ENCODE results near the gene BEST2.

BEST2 gene

GRCh38 chr19:12727745-12728433 lies 23.7 kb upstream of the BEST2 start:
- H3K9me3 ChIP-seq (ENCODE audit: control insufficient read depth, low read length), result no peaks in the 10 kb centered on the region
- H3K27ac ChIP-seq (ENCODE audit: insufficient read depth, low read depth, low read length, poor library complexity, severe bottlenecking), result no peak overlapping the region
- no peaks in the 10 kb centered on the region for H3K27me3 ChIP-seq (ENCODE audit: control insufficient read depth, insufficient read depth, low read length, poor library complexity, severe bottlenecking)
- 92 to 95% methylated on average over 9 of the region's 9 CpGs for WGBS, 2 experiments
- peaks cover 17% of the 10 kb centered on the region for H3K36me3 ChIP-seq (ENCODE audit: control insufficient read depth, insufficient read depth, low read length)
- H3K4me3 ChIP-seq (ENCODE audit: insufficient read depth, low read depth, low read length), result no peak overlapping the region
- peaks cover 2% of the 10 kb centered on the region for H3K4me1 ChIP-seq (ENCODE audit: control insufficient read depth, insufficient read depth, low read length)

DNA sequence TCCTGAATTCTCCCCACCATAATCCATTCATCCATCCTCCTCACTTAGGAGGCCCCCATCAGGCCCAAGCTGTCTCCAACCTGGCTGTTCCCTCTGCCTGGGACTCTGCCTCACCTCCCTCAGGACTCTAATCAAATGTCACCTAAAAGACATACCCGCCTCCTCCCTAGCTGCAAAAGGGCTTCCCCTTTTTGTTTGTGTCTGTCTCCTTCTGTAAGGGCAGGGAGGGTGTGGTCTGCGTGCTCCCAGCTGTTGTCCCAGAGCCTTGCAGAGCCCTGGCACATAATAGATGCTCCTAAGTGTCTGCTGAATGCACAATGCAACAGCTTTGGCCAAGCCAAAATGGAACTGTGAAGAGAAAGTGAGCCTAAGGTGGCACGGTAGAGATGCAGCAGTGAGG lies 21.5 kb upstream of the BEST2 start:
- Histone ChIP-seq H3K36me3 (ENCODE audit: control insufficient read depth, insufficient read depth, low read length) (peaks cover 17% of the 10 kb centered on the region), H3K27me3 (ENCODE audit: control insufficient read depth, insufficient read depth, low read length, poor library complexity, severe bottlenecking) (no peaks in the 10 kb centered on the region)
- WGBS, 2 experiments, result 94 to 96% methylated on average over 3 of the region's 3 CpGs

GRCh38 chr19:12731337-12731736 lies 20.3 kb upstream of the BEST2 start:
- WGBS, 2 experiments, result 96% methylated on average over 24 of the region's 24 CpGs
- Histone ChIP-seq H3K27me3 (ENCODE audit: control insufficient read depth, insufficient read depth, low read length, poor library complexity, severe bottlenecking) (no peaks in the 10 kb centered on the region), H3K4me3 (ENCODE audit: insufficient read depth, low read depth, low read length) (no peak overlapping the region), H3K36me3 (ENCODE audit: control insufficient read depth, insufficient read depth, low read length) (peaks cover 17% of the 10 kb centered on the region), H3K9me3 (ENCODE audit: control insufficient read depth, low read length) (no peaks in the 10 kb centered on the region), H3K4me1 (ENCODE audit: control insufficient read depth, insufficient read depth, low read length) (peaks cover 7% of the 10 kb centered on the region), H3K27ac (ENCODE audit: insufficient read depth, low read depth, low read length, poor library complexity, severe bottlenecking) (no peak overlapping the region)

More for the DNA sequence above, 21.5 kb upstream of the BEST2 start:
- H3K4me3 ChIP-seq (ENCODE audit: insufficient read depth, low read depth, low read length), result no peak overlapping the region
- H3K4me1 ChIP-seq (ENCODE audit: control insufficient read depth, insufficient read depth, low read length), result peaks cover 7% of the 10 kb centered on the region
- H3K9me3 ChIP-seq (ENCODE audit: control insufficient read depth, low read length), result no peaks in the 10 kb centered on the region
- H3K27ac ChIP-seq (ENCODE audit: insufficient read depth, low read depth, low read length, poor library complexity, severe bottlenecking), result no peak overlapping the region

DNA sequence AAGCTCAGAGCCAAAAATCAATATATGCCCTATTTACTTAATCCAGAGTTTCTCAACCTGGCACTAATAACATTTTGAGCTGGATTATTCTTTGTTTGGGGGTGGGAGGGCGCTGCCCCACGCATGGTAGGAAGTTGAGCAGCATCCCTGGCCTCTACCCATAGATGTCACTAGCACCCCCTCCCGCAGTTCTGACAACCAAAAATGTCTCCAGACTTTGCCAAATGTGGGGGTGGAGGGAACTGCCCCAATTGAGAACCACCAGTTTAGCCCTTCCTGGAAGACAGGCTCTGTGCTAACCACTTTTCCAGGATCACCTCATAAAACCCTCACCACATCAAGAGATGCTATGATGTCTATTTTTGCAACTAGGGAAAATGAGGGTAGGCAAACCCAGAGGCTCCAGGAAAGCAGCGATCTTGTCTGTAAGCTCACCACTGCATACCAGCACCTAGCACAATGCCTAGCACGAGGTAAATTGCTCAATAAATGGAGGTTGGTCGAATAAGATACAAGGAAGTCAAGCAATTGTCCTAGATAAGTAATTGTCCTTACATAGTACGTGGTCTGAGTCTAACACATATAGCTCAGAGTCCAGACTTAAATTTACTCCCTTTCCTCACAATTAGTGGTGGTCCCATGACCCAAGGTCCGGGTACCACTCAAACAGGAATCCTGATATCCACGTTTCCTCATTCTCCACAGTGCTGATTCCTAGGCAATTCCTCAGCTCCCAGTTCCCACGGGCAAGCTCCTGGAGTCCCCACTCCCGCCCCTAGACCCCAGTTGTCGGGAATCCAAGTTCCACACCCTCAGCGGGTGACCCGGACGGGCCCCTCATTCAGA lies 18.0 kb upstream of the BEST2 start:
- 1 to 3% methylated on average over 15 of the region's 15 CpGs for WGBS, 2 experiments
- Histone ChIP-seq H3K27ac (ENCODE audit: insufficient read depth, low read depth, low read length, poor library complexity, severe bottlenecking) (peak overlapping the region; percentile 65), H3K9me3 (ENCODE audit: control insufficient read depth, low read length) (no peaks in the 10 kb centered on the region), H3K27me3 (ENCODE audit: control insufficient read depth, insufficient read depth, low read length, poor library complexity, severe bottlenecking) (no peaks in the 10 kb centered on the region), H3K4me3 (ENCODE audit: insufficient read depth, low read depth, low read length) (peak overlapping the region; percentile 92), H3K36me3 (ENCODE audit: control insufficient read depth, insufficient read depth, low read length) (peaks cover 17% of the 10 kb centered on the region), H3K4me1 (ENCODE audit: control insufficient read depth, insufficient read depth, low read length) (peaks cover 7% of the 10 kb centered on the region)

GRCh38 chr19:12736995-12737834 lies 14.4 kb upstream of the BEST2 start, which contains the start of gene GET3:
TSS of gene GET3 (plus strand) at chr19:12737497. CDS start at chr19:12737506, 9 bp downstream.
- Histone ChIP-seq H3K36me3 (ENCODE audit: control insufficient read depth, insufficient read depth, low read length) (peaks cover 7% of the 10 kb centered on the region), H3K4me3 (ENCODE audit: insufficient read depth, low read depth, low read length) (peak within 1 kb of the TSS; percentile 90), H3K4me1 (ENCODE audit: control insufficient read depth, insufficient read depth, low read length) (peaks cover 7% of the 10 kb centered on the region), H3K9me3 (ENCODE audit: control insufficient read depth, low read length) (no peaks in the 10 kb centered on the region), H3K27me3 (ENCODE audit: control insufficient read depth, insufficient read depth, low read length, poor library complexity, severe bottlenecking) (no peaks in the 10 kb centered on the region), H3K27ac (ENCODE audit: insufficient read depth, low read depth, low read length, poor library complexity, severe bottlenecking) (peak within 1 kb of the TSS; percentile 98)
- 0 to 1% methylated on average over 29 of the region's 29 CpGs for WGBS, 2 experiments

DNA sequence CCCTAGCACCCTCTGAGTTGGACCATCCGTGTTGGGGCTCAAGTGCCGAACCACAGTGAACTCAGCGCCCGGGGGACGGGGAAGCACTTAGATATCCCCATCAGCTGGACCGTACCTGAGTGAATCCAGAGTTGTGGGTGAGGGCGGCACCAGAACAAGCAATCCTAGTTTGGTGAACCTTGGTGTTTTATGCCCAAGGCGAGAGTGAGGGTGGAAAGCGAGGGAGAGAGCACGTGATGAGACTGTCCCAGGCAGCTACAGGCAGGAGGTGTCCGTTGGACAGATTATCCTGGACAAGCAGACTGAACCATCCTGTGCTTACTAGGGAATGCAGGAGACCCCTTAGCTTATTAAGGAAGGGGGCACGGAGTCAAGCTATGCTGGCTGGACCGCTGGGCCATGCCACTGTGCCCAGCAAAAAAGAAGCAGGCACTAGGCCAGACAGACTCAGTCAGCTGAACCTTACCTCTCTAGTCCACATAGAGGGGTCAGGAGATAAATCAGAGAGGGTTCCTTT lies 13.7 kb upstream of the BEST2 start:
- no peaks in the 10 kb centered on the region for H3K9me3 ChIP-seq (ENCODE audit: control insufficient read depth, low read length)
- no peaks in the 10 kb centered on the region for H3K27me3 ChIP-seq (ENCODE audit: control insufficient read depth, insufficient read depth, low read length, poor library complexity, severe bottlenecking)
- H3K36me3 ChIP-seq (ENCODE audit: control insufficient read depth, insufficient read depth, low read length), result peaks cover 7% of the 10 kb centered on the region
- H3K27ac ChIP-seq (ENCODE audit: insufficient read depth, low read depth, low read length, poor library complexity, severe bottlenecking), result peak overlapping the region; percentile 6
- H3K4me1 ChIP-seq (ENCODE audit: control insufficient read depth, insufficient read depth, low read length), result peaks cover 5% of the 10 kb centered on the region
- WGBS, 2 experiments, result 22% methylated on average over 13 of the region's 13 CpGs
- peak overlapping the region; percentile 90 for H3K4me3 ChIP-seq (ENCODE audit: insufficient read depth, low read depth, low read length)

DNA sequence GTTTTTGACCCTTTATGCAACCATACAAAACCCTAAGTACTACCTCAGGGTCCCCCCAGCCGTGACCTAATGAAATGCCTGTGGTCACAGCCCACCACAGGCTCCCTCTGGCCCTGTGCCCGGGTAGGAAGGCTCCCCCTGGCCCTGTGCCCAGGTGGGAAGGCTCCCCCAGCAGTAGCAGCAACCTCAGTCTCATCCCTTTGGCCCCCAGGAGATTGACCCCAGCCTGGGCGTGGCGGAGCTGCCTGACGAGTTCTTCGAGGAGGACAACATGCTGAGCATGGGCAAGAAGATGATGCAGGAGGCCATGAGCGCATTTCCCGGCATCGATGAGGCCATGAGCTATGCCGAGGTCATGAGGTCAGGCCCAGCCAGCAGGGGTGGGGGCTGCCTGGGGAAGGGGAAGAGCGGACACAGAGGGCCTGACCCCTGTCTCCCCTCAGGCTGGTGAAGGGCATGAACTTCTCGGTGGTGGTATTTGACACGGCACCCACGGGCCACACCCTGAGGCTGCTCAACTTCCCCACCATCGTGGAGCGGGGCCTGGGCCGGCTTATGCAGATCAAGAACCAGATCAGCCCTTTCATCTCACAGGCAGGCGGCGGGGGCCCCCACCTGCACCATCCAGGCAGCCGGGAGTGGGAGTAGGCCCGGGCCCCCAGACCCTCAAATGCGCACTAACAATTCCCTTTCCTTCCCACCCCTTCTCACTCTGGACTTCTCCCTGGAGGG lies 6.3 kb upstream of the BEST2 start:
- H3K4me1 ChIP-seq (ENCODE audit: control insufficient read depth, insufficient read depth, low read length), result peaks cover 6% of the 10 kb centered on the region
- WGBS, 2 experiments, result 93 to 94% methylated on average over 22 of the region's 22 CpGs
- H3K27me3 ChIP-seq (ENCODE audit: control insufficient read depth, insufficient read depth, low read length, poor library complexity, severe bottlenecking), result peaks cover 10% of the 10 kb centered on the region
- H3K36me3 ChIP-seq (ENCODE audit: control insufficient read depth, insufficient read depth, low read length), result peaks cover 14% of the 10 kb centered on the region
- H3K4me3 ChIP-seq (ENCODE audit: insufficient read depth, low read depth, low read length), result no peak overlapping the region
- no peaks in the 10 kb centered on the region for H3K9me3 ChIP-seq (ENCODE audit: control insufficient read depth, low read length)
- no peak overlapping the region for H3K27ac ChIP-seq (ENCODE audit: insufficient read depth, low read depth, low read length, poor library complexity, severe bottlenecking)

GRCh38 chr19:12748489-12748888 lies 3.1 kb upstream of the BEST2 start:
- no peak overlapping the region for H3K4me3 ChIP-seq (ENCODE audit: insufficient read depth, low read depth, low read length)
- H3K9me3 ChIP-seq (ENCODE audit: control insufficient read depth, low read length), result no peaks in the 10 kb centered on the region
- peaks cover 8% of the 10 kb centered on the region for H3K4me1 ChIP-seq (ENCODE audit: control insufficient read depth, insufficient read depth, low read length)
- 59 to 64% methylated on average over 6 of the region's 6 CpGs for WGBS, 2 experiments
- H3K27me3 ChIP-seq (ENCODE audit: control insufficient read depth, insufficient read depth, low read length, poor library complexity, severe bottlenecking), result peaks cover 42% of the 10 kb centered on the region
- no peak overlapping the region for H3K27ac ChIP-seq (ENCODE audit: insufficient read depth, low read depth, low read length, poor library complexity, severe bottlenecking)
- peaks cover 14% of the 10 kb centered on the region for H3K36me3 ChIP-seq (ENCODE audit: control insufficient read depth, insufficient read depth, low read length)

DNA sequence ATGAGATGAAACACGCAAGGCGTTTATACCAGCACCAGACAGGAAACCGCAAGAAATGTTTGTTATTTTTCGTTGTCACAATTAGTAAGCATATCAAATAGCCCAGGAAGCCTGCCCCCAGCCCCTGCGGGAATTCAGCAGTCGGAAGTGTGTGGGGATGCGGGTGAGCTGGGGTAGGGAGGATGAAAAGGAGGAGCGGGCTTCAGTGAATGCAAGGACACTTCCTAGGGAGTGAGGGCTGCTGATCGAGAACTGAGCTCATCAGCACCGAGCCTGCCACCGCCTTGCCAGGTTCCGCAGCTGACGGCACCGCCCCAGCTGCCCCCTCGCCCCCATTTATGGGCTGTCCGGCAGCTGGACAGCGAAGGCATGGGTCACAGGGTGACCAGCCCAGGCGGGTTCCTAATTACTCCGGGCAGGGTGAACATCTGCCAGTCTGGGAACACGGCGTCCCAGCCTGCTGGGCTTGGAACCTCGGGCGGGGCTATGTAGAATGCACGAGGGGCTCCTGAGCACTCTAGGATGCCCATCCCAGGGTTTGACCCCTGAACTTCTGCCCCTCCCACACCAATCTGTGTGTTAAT lies 1.6 kb upstream of the BEST2 start:
- H3K4me3 ChIP-seq (ENCODE audit: insufficient read depth, low read depth, low read length), result no peak overlapping the region
- H3K36me3 ChIP-seq (ENCODE audit: control insufficient read depth, insufficient read depth, low read length), result peaks cover 14% of the 10 kb centered on the region
- H3K27me3 ChIP-seq (ENCODE audit: control insufficient read depth, insufficient read depth, low read length, poor library complexity, severe bottlenecking), result peaks cover 43% of the 10 kb centered on the region
- peaks cover 8% of the 10 kb centered on the region for H3K4me1 ChIP-seq (ENCODE audit: control insufficient read depth, insufficient read depth, low read length)
- H3K9me3 ChIP-seq (ENCODE audit: control insufficient read depth, low read length), result no peaks in the 10 kb centered on the region
- WGBS, 2 experiments, result 53% methylated on average over 24 of the region's 24 CpGs
- H3K27ac ChIP-seq (ENCODE audit: insufficient read depth, low read depth, low read length, poor library complexity, severe bottlenecking), result no peak overlapping the region

All from ectodermal cell (in vitro differentiated cells).